AG08396 (cell line): ENCODE measurements around the gene ABCF1.
A peak's percentile ranks its signal among the peaks of the same experiment; 100 is the strongest.

Experiments used
- DNase-seq: peaks from one replicate; pipeline ENCODE4 v3.0.0; 2012; ENCODE audit warnings: low spot score, mixed read lengths

The ABCF1 gene

DNA sequence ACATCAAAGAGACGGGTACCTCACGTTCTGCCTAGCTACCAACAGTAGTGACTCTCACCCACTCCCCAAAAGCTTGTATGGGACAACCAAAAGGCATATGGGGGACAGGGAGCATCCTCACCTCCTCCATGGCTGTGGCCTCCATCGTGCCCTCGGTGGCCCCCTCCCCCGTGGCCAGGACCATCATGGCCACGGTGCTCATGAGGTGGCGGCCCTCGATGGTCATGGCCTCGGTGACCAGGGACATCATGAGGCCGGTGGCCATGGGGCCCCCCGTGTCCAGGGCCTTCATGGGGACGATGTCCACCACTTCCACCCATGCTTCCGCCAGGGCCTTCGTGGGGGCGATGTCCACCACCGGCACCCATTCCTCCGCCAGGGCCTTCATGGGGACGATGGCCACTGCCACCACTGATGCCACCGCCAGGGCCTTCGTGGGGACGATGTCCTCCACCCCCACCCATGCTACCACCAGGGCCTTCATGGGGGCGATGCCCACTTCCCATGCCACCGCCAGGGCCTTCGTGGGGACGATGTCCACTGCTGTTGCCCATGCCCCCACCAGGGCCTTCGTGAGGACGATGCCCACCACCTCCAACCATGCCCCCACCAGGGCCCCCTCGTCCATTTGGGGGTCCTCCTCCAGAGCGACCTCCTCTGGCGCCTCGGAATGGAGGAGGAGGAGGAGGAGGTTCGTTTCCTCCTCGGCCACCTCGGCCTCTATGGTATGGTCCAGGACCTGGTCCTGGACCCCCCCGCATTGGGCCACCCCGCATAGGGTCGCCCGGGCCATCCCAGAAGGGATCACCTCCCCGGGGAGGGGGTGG lies 30.8 kb downstream of the ABCF1 start:
- DNase-seq: no peak

DNA sequence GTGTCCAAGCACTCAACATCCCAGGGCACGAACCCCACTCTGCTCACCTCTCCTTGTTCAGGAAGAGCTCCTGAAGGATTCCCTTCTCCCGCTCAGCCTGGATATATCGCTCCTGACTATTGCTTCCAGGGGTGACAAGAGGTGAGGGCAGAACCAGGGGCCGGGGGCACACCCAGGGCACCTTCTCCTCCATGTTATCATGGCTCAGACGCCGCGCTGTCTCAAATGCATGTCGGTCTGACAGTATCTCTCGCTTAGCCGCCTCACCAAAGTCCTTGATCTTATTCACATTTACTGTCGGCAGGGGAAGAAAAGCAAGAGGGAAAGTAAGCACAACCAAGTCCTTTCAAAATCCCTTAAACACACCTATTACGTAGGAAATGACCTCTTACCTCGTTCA lies 32.7 kb downstream of the ABCF1 start:
- DNase-seq: no peak

DNA sequence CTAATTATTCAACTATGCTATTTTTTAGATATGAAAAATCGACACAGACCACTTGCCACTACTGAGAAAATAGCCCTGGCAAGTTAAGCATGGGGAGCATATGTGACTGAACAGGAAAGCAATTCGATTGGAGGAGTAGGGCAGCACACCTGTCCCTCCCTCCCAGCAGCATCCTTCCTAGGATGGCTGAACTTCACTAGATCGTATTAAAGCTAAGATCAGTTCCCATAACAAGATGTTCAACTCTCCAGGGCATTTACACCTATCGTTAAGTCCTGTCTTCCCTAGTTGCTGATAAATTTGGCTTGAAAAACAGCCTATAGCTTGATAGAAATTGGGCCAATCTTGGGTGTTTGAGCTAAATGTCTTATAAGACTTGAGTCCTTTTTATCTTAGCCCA lies 38.8 kb downstream of the ABCF1 start:
- no peak for DNase-seq

GRCh38 chr6:30611150-30611855 lies 40.1 kb downstream of the ABCF1 start:
- DNase-seq: no peak

DNA sequence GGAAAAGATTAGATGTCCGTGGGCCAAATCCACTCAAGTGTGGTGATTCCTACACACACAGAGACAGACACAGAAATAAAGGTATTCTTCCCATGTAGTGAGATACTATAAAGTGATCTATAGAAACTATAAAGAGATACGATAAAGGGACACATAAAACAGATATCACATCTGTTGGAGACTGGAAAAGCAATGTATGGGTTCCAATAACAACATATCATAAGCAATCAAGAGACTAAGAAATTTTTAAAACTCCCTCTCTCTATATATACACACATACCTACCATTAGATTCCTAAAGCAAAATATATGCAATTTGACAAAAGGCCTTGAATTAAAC lies 40.6 kb downstream of the ABCF1 start:
- DNase-seq: no peak

GRCh38 chr6:30612213-30612612 lies 41.0 kb downstream of the ABCF1 start:
- no peak for DNase-seq

GRCh38 chr6:30612687-30613248 lies 41.5 kb downstream of the ABCF1 start:
- DNase-seq: peak; percentile 45

GRCh38 chr6:30613251-30614043 lies 42.2 kb downstream of the ABCF1 start:
- no peak for DNase-seq

GRCh38 chr6:30614044-30614842 lies 43.0 kb downstream of the ABCF1 start:
- DNase-seq: no peak

GRCh38 chr6:30614843-30615218 lies 43.6 kb downstream of the ABCF1 start:
- DNase-seq: peak; percentile 85

GRCh38 chr6:30615219-30615957 lies 44.1 kb downstream of the ABCF1 start:
- no peak for DNase-seq

- no peak for DNase-seq
These were observed 44.9 kb downstream of the ABCF1 start for GRCh38 chr6:30615958-30616810.

DNA sequence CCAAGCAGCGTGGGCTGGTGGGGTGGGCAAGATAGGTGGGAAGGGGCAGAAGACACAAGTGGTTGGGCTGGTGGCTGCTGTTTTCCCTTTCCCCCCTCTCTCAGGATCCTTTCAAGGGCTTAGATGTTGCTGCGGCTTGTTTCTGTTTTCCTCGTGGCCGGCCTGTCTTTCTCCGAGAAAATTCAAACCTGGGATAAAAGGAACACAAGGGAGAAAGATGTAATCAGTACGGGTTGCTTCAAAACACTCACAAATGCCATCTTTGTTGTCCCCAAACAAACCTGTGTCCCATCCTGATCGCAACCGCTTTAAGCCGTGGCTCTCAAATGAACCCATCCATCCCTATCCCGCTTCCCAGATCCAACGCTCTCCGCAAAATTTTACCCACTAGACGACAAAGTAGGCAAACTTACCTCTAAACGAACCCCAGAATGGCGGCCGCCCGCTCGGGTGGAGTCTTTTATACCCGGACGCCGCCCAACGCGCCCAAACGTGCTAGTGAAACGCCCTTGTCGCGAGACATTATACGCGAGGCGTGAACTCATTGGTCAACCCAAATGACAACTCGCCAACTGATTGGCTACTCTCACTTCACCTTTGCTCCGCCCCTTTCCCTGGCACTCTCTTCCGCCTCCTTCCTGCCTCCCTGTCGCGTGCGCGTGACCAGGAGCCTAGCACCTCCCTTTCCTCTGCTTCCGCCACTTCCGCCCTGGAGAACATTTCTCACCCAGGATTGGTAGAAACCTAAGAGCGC lies 45.7 kb downstream of the ABCF1 start, which contains the start of gene PPP1R10:
Gene PPP1R10 (minus strand): TSS at position 433 of the 754 bp plus-strand sequence. CDS start 7,299 bp downstream, outside the sequence.
- peak; percentile 93 for DNase-seq

GRCh38 chr6:30617565-30618269 lies 46.5 kb downstream of the ABCF1 start, which contains the start of gene MRPS18B:
MRPS18B (plus strand) TSS chr6:30617840; CDS start chr6:30617866, 26 bp downstream.
- peak; percentile 92 for DNase-seq

DNA sequence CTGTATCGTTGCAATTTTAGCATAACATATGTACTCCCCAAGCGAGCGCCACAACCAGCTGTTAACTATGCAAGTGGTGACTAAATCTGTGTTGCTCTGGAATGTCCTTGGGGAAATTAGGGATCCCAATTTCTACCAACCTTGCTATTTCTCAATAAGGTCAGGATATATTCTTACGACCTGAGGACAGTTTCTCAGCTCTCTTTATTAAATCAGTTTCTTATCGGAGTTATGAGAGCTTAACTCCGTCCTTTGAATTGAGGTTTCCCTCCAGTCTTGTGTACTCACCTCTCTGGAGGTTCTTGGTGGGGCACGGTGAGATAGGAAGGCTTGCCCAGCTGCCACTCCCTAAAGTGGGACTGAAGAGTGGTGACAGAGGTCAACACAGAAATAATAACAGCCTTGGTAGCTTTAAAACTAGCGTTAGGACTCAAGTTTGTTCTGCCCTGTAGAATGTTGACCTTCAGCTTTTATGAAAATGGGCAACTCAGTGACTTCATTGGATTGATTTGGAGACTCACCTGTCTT lies 47.1 kb downstream of the ABCF1 start:
- DNase-seq: no peak

DNA sequence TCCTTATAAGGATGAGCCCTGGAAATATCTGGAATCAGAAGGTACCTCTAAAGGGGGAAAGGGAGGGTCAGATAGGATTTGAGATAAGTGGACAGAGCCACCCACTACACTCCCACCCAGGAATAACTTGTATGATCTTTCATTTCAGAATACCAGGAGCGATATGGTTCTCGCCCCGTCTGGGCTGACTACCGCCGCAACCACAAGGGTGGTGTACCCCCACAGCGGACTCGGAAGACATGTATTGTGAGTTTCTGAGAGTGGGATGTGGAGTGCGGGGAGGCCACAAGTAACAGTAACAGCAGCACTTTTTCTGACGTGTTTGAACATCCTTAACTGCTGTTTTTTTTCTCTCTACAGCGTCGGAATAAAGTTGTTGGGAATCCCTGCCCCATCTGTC lies 48.3 kb downstream of the ABCF1 start:
- no peak for DNase-seq

DNA sequence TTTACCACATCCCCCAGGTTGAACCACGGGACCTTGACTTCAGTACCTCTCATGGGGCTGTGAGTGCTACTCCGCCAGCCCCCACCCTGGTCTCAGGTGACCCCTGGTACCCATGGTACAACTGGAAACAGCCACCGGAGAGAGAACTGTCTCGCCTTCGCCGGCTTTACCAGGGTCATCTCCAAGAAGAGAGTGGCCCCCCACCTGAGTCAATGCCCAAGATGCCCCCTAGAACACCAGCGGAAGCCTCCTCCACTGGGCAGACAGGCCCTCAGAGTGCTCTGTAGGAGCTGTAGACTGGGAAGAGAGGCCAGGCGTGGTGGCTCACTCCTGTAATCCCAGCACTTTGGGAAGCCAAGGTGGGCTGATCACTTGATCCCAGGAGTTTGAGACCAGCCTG lies 54.3 kb downstream of the ABCF1 start:
- DNase-seq: no peak
